ENCODE data around the gene DERL2.

Gene DERL2

DNA sequence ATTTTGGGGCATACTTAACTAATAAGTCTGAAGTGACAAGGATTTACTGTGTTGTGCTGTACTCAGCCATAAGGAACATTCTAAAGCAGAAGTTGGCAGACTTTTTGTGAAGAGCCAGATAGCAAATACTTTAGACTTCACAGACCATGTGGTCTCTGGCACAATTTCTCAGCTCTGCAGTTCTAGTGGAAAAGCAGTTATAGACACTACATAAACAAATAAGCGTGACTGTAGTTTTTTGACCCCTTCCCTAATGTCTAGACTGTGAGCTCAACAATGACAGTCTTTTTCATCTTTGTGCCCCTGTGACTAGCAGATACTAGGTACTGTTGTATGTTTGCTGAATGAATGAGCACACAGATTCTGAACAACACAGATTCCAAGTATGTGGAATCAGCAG lies 61.1 kb downstream of the DERL2 start:
- Histone ChIP-seq H4K8ac (ENCODE audit: low read depth, low read length) (no peak overlapping the region), H2AK5ac (ENCODE audit: low read length) (no peak overlapping the region), H3K79me2 (ENCODE audit: control insufficient read depth, insufficient read depth, low read length) (peaks cover 16% of the 10 kb centered on the region), H2BK120ac (ENCODE audit: low read depth, low read length) (no peak overlapping the region), H3K4ac (ENCODE audit: low read depth, low read length) (no peak overlapping the region), H3K18ac (ENCODE audit: low read length) (no peak overlapping the region), H3K9ac (ENCODE audit: low read length) (no peak overlapping the region), H2BK5ac (ENCODE audit: low read length) (no peak overlapping the region), H3K4me2 (ENCODE audit: low read length) (no peak overlapping the region), H4K5ac (ENCODE audit: low read length) (no peak overlapping the region), H3K56ac (ENCODE audit: low read length) (no peak overlapping the region), H3K23ac (ENCODE audit: low read length) (no peak overlapping the region), H3K27ac (ENCODE audit: low read depth, low read length) (no peak overlapping the region), H3K79me1 (ENCODE audit: low read length) (peaks cover 4% of the 10 kb centered on the region), H2BK15ac (replicated peaks; ENCODE audit: low read depth) (no peak overlapping the region), H3K27me3 (ENCODE audit: insufficient read depth, low read length, poor library complexity) (no peaks in the 10 kb centered on the region), H3K36me3 (ENCODE audit: control insufficient read depth, insufficient read depth, low read length) (peaks cover 3% of the 10 kb centered on the region), H3K4me1 (ENCODE audit: control insufficient read depth, low read depth, low read length) (no peaks in the 10 kb centered on the region), H3K4me3 (ENCODE audit: low read length) (no peak overlapping the region)
- no CpG with 5 or more reads among the region's 1 CpG for WGBS (ENCODE audit: extremely low coverage, insufficient coverage, low lambda C conversion rate)
- no peak for DNase-seq

DNA sequence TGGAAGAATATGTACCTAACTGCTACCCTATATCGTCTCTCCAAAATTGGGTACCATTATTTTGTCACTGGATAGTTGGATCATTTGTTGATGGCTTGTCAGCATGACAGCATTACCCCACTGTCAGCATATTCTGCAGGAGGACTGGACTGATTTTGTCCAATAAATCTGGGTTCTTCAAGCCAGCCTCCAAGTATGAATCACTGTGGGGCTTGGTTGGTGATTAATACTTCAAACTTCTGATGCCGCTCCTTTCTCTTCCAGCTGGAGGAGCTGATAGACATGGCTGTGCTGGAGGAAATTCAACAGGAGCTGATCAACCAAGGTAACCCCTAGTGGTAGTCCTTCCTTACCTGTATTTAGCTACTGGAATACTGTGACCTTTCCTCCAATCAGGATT lies 63.5 kb downstream of the DERL2 start:
- Histone ChIP-seq H3K18ac (ENCODE audit: low read length) (no peak overlapping the region), H4K5ac (ENCODE audit: low read length) (no peak overlapping the region), H3K27ac (ENCODE audit: low read depth, low read length) (no peak overlapping the region), H3K23ac (ENCODE audit: low read length) (no peak overlapping the region), H4K8ac (ENCODE audit: low read depth, low read length) (no peak overlapping the region), H3K4me3 (ENCODE audit: low read length) (no peak overlapping the region), H3K79me2 (ENCODE audit: control insufficient read depth, insufficient read depth, low read length) (peaks cover 31% of the 10 kb centered on the region), H2BK15ac (replicated peaks; ENCODE audit: low read depth) (no peak overlapping the region), H2BK5ac (ENCODE audit: low read length) (no peak overlapping the region), H2BK120ac (ENCODE audit: low read depth, low read length) (no peak overlapping the region), H3K27me3 (ENCODE audit: insufficient read depth, low read length, poor library complexity) (no peaks in the 10 kb centered on the region), H3K79me1 (ENCODE audit: low read length) (peaks cover 4% of the 10 kb centered on the region), H3K4me2 (ENCODE audit: low read length) (no peak overlapping the region), H3K56ac (ENCODE audit: low read length) (no peak overlapping the region), H3K4ac (ENCODE audit: low read depth, low read length) (no peak overlapping the region), H3K4me1 (ENCODE audit: control insufficient read depth, low read depth, low read length) (no peaks in the 10 kb centered on the region), H2AK5ac (ENCODE audit: low read length) (no peak overlapping the region), H3K9ac (ENCODE audit: low read length) (no peak overlapping the region), H3K36me3 (ENCODE audit: control insufficient read depth, insufficient read depth, low read length) (no peaks in the 10 kb centered on the region)
- DNase-seq: no peak
- WGBS (ENCODE audit: extremely low coverage, insufficient coverage, low lambda C conversion rate): no CpG with 5 or more reads among the region's 2 CpGs

All from mesendoderm (in vitro differentiated cells).